LNCAP (cell line): ENCODE data around the gene NPAS3.

ENCODE experiments used
- TF ChIP-seq, protein P1 (sequence below): fragments of 450-650 bp; IDR thresholded peaks from 2 replicates; pipeline ENCODE4 v1.5.1; 2017; ENCODE audit warnings: mild to moderate bottlenecking

NPAS3 gene

DNA sequence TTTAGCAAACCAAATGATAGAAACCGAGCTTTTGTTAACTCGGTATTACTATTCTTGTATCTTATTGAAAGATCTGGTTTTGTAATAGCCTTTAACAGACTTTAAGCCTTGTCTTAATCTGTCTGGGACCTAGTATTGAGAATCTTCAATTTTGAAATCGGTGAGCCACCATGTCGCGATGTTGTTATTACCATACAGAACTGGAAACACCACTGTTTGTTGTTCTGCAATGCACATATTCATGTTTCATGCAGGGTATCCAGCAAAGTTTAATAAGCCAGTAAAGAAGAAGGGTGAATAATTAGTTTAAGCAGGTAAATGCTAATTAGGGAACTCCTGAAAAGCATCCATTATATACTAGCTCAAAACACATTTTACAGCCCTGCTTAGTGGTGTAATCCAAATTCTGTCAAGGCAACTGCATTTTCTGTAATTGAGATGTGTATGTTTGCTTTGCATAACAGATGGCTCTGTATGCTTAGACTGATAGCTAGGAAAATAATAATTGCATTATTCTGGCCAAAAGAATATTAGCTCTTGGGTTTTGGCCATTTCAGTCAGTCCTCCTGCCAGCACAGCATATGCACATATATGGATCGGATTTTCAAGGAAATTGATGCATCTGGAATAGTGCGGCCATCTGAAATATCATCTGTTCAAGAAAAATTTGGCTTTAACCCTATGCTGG, 623.0 kb downstream of the NPAS3 start:
- TF ChIP-seq, protein P1, sequence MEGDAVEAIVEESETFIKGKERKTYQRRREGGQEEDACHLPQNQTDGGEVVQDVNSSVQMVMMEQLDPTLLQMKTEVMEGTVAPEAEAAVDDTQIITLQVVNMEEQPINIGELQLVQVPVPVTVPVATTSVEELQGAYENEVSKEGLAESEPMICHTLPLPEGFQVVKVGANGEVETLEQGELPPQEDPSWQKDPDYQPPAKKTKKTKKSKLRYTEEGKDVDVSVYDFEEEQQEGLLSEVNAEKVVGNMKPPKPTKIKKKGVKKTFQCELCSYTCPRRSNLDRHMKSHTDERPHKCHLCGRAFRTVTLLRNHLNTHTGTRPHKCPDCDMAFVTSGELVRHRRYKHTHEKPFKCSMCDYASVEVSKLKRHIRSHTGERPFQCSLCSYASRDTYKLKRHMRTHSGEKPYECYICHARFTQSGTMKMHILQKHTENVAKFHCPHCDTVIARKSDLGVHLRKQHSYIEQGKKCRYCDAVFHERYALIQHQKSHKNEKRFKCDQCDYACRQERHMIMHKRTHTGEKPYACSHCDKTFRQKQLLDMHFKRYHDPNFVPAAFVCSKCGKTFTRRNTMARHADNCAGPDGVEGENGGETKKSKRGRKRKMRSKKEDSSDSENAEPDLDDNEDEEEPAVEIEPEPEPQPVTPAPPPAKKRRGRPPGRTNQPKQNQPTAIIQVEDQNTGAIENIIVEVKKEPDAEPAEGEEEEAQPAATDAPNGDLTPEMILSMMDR: no peak

DNA sequence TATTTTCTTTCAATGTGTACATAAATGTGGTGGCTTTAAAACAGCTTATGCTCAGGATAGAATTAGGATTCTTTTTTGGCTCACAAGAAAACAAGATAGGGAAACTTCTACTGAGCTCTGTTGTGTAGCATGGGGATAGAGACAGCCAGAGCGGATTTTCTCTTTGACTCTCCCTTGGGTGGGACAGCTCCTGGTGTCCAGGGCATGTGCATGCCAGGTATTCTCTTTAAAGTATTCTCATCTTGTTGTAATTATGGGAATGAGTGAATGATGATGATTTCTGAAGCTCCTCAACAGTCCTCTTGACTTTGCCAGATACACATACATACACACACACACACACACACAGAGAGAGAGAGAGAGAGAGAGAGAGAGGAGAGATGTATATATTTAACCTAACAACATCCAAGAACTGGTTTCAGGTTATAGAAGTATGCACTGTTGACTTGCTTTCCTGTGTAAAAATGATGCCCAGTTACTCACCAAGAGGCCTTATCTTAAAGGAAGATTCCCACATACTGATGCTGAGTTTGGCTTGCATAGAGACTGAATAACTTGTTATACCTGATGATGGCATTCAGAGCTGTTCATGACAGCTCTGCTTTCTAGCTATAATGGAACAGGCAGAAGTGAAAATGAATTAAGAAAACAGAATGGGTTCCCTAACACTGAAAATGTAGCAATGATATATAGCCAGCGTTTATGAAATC, 624.7 kb downstream of the NPAS3 start:
- TF ChIP-seq, protein P1: no peak

DNA sequence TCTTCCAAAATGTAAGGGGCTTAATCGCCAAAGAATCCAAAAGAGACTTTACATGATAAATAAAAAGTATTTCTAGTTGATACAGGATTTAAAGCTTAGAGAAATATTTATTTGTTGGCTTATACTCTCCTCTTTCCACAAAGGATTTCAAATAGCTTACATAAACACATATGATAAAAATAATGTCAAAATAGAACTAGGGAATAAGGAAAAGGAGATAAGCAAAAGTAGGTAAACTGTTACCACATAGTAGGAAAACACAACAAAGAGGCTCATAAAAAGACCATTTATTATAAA, 625.2 kb downstream of the NPAS3 start:
- TF ChIP-seq, protein P1: no peak

DNA sequence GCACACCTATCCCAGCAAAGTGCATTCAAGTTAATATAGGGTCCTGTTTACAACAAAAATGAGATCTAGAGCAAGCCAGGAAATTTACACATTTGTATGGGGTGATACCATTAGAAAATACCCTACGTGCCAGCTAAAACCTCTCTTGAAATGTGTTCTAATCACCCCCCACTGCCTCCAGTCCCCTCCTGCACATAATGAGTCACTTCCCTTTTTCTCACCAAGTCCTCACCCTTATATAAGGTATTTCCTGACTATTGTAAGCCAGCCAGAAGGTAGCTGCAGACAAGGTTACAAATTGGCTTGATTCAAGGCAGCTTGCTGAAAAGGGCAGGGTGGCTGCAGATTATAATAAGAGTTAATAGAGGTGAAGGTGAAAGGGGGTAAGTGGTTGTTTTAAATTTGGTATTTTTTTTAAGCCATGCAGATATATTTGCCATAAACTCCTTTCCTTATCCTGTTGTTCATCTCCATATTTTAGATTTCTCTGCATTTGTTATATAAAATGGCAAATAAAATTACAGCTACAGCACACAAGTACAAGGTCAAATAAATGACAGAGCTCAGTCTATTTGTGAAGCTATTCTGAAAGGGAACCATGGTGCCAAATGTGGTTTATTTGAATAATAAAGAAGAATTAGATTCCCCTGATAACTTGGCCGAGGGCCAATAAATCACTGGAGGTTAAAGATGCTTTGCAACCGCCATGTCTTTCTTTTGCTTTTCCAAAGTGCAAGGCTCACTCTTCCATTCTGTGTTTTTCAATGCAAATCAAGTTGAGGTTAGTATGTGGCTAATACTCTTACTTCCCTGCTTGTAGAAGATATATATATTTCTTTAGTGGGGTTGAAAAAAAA, 626.3 kb downstream of the NPAS3 start:
- TF ChIP-seq, protein P1: no peak

DNA sequence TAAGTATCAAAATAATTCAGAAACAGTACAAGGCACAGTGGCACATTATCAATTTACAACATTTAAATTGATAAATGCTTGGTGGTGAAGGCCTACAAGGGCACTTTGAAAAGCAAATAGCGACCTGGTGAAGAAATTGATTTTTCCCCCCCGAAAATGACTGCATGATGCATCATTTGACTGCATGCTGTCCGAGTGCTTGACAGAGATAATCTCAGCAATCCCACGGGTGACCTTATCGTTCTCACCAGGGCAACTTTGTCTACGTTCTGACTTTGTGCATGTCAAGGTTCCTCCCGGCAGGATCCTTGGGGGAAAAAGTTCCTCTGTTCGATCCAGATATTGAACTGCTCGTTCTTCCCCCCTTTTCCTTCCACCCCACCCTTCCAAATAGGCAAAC, 627.4 kb downstream of the NPAS3 start:
- TF ChIP-seq, protein P1: no peak

DNA sequence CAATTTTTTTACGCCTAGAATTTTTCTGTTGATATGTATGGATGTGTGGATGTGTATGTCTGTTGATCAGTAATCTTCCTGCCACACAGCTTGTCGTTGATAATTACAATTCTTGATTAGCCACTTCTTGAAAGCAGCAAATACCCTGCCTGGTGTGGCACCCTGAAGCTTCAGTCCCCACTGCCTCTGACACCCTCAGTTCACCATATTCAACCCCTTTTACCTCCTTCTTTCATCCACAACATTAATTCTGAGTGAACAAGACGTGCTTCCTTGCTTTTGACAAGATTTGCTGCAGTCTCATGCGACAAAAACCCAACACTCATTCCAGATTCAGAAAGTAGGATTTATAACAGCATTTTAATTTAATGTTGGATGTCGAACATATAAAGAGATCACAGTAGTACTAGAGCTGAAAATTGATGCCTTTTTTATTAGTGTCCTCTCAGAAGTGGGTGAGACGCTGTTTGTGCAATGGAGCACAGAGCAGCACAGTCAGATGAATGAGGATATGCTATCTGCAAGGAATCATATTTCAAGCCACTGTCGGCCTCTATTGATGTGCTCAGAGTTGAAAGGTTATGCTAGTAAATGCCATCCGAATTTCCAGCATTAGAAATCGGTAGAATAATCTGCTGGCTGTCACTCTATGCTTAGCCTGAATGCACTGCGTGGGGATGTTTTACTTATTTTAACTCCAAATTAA, 628.5 kb downstream of the NPAS3 start:
- TF ChIP-seq, protein P1: no peak

DNA sequence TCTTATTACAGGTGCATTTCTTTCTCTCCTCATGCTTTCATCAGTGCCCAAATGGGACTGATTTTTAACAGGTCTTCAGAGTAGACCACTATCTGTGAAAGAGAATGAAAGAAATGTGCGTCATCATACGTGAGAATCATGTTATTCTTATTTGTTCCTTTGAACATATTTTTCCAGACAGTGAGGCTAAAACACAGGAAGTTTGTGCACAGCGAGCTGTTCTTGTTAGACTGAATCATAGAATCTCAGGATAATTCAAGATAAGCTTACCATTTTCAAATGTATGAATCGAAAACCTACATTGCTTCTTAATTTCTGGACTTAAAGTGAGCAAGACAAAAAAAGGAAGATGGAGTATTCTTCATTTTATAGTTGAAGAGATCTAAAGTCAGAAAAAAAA, 629.1 kb downstream of the NPAS3 start:
- TF ChIP-seq, protein P1: no peak
